Hepatocyte (in vitro differentiated cells): ENCODE data around the gene PRDM16.

Experiments used
- CTCF ChIP-seq: fragments of 200-600 bp; sonication (generic); IDR thresholded peaks from 2 replicates; pipeline ENCODE4 v1.5.1; 2016; ENCODE audit warnings: antibody characterized with exemption, mild to moderate bottlenecking; ENCODE audit not compliant: poor library complexity
- EZH2 ChIP-seq: fragments of 200-600 bp; sonication (generic); IDR thresholded peaks from 2 replicates; pipeline ENCODE4 v1.6.1; 2016; ENCODE audit warnings: antibody characterized with exemption, mild to moderate bottlenecking, borderline replicate concordance

DNA sequence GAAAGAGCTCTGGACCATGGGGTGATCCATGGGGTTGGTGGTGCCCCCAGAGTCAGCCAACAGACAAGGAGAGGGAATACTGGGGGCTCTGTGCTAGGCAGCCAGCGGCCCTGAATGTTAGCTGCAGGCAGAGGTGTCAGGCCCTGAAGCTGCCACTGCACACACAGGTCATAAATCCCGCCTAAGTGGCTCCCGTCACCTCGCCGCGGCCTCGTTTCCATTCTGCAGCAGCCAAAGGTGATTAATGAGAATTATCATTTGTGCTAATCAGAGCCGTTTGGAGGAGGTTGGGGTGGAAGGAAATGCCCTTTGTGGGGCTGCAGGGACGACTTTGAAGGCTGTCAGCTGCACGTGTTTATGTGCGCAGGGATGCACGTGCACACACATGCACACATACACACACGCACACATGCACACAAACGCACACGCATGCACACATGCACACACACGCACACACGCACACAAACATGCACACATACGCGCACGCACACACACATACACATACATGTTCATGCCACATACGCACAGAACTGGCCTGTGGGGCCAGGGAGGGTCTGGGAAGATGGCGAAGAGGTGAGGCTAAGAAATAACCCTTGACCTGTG is 296.6 kb downstream of the PRDM16 start:
- TF ChIP-seq CTCF (no peak), EZH2 (no peak)
